Caco-2 (cell line): ENCODE measurements around the gene PPP1R3F. TPM values are rescaled to one million over a fixed set of nuclear protein-coding genes. Genes with fewer than 3 reads are reported as not detected.

ENCODE experiments used
- BruUV-seq: library from RNA; stranded (reverse); fragments of 400-500 nt; replicated peaks from 2 replicates; lab custom pipeline; 2021; lab: Mats Ljungman, UMichigan
- CTCF ChIA-PET: fragments of 300-600 bp; sonication (Branson Sonifier 250); formaldehyde crosslinking; loops from one replicate; lab custom pipeline; 2022; ENCODE audit warnings: antibody characterized with exemption; lab: Charles Lee
- POLR2A ChIA-PET: fragments of 300-600 bp; sonication (Branson Sonifier 250); formaldehyde crosslinking; loops from one replicate; lab custom pipeline; 2022; ENCODE audit warnings: antibody characterized with exemption; lab: Charles Lee
- DNase-seq, 2 experiments: peaks; one replicate each; pipeline versions ENCODE4 v3.0.0 to v3.0.0-alpha.2; 2020 to 2022
- H3K27me3 ChIP-seq: replicated peaks from 2 replicates; pipeline ENCODE4 v1.6.0; 2011; ENCODE audit warnings: low read length; ENCODE audit not compliant: control insufficient read depth, insufficient read depth
- H3K36me3 ChIP-seq: 2 replicates; pipeline ENCODE4 v1.5.1; 2011; ENCODE audit warnings: low read length; ENCODE audit not compliant: control insufficient read depth, insufficient read depth
- H3K4me1 ChIP-seq: fragments of 250-450 bp; sonication (Bioruptor Pico); 2 replicates; pipeline ENCODE4 v1.5.1; 2020; ENCODE audit warnings: mild to moderate bottlenecking
- H3K4me3 ChIP-seq: 2 replicates; pipeline ENCODE4 v1.5.1; 2011; ENCODE audit warnings: low read depth, mild to moderate bottlenecking, control low read depth, low read length
- H3K9me3 ChIP-seq: fragments of 250-450 bp; sonication (Bioruptor Pico); 2 replicates; pipeline ENCODE4 v1.5.1; 2020; ENCODE audit warnings: mild to moderate bottlenecking, moderate library complexity
- H3K27ac Mint-ChIP-seq: one replicate; pipeline ENCODE4 v1.8.0; 2022; ENCODE audit warnings: mixed read lengths; ENCODE audit not compliant: unreplicated experiment
- H3K27me3 Mint-ChIP-seq: one replicate; pipeline ENCODE4 v1.8.0; 2022; ENCODE audit warnings: mixed read lengths; ENCODE audit not compliant: insufficient read depth, unreplicated experiment
- H3K36me3 Mint-ChIP-seq: one replicate; pipeline ENCODE4 v1.8.0; 2022; ENCODE audit warnings: mild to moderate bottlenecking, mixed read lengths; ENCODE audit not compliant: insufficient read depth, unreplicated experiment
- H3K4me1 Mint-ChIP-seq: one replicate; pipeline ENCODE4 v1.8.0; 2022; ENCODE audit warnings: low read depth, mixed read lengths; ENCODE audit not compliant: unreplicated experiment
- H3K4me3 Mint-ChIP-seq: one replicate; pipeline ENCODE4 v1.8.0; 2022; ENCODE audit warnings: mild to moderate bottlenecking, moderate library complexity, mixed read lengths; ENCODE audit not compliant: unreplicated experiment
- H3K9me3 Mint-ChIP-seq: one replicate; pipeline ENCODE4 v1.8.0; 2022; ENCODE audit warnings: mixed read lengths; ENCODE audit not compliant: unreplicated experiment
- intact Hi-C: fragments of 100-400 bp; cut with micrococcal nuclease; formaldehyde crosslinking; loops from one replicate; pipeline ENCODE4 v1.10.0; 2022; ENCODE audit not compliant: unreplicated experiment
- total RNA-seq: library from RNA; stranded (reverse); gene quantifications from 2 replicates; pipeline ENCODE4 v1.2.3, GENCODE V29; 2022
- TF ChIP-seq, protein P1 (sequence below), 2 experiments: fragments of 200-600 bp in 1 of 2; IDR thresholded peaks; 1 replicate in 1 of 2; 2 replicates in 1 of 2; pipeline versions ENCODE4 v1.5.1 to v1.8.0; 2011 to 2022; ENCODE audit warnings: antibody characterized with exemption in 1 of 2, control low read depth in 1 of 2, inconsistent platforms in 1 of 2, low read depth in 1 of 2, low read length in 1 of 2, mild to moderate bottlenecking in 1 of 2, moderate library complexity in 1 of 2; ENCODE audit not compliant: insufficient read depth in 1 of 2, severe bottlenecking in 1 of 2, unreplicated experiment in 1 of 2

The PPP1R3F gene
- total RNA-seq, 1 experiment from 2014 or later, result 3.9 TPM

- Histone ChIP-seq H3K27me3 (no peaks in the 10 kb centered on the region), H3K4me3 (no peak overlapping the region), H3K4me1 (no peaks in the 10 kb centered on the region), H3K36me3 (no peaks in the 10 kb centered on the region), H3K9me3 (no peaks in the 10 kb centered on the region)
- Mint-ChIP-seq H3K4me1 (no peaks in the 10 kb centered on the region), H3K27me3 (no peaks in the 10 kb centered on the region), H3K4me3 (no peak overlapping the region), H3K9me3 (no peaks in the 10 kb centered on the region), H3K36me3 (peaks cover 4% of the 10 kb centered on the region), H3K27ac (no peak overlapping the region)
- ChIA-PET POLR2A (interaction anchor here (0.6 kb wide), 1 partner anchor 690 kb away, joined by 3 read pairs; no protein-coding TSS in a partner anchor), CTCF (no interaction called here)
- DNase-seq, result no peak
- intact Hi-C loops, result no loop called here
- BruUV-seq, result no TSS peak
- TF ChIP-seq, protein P1, sequence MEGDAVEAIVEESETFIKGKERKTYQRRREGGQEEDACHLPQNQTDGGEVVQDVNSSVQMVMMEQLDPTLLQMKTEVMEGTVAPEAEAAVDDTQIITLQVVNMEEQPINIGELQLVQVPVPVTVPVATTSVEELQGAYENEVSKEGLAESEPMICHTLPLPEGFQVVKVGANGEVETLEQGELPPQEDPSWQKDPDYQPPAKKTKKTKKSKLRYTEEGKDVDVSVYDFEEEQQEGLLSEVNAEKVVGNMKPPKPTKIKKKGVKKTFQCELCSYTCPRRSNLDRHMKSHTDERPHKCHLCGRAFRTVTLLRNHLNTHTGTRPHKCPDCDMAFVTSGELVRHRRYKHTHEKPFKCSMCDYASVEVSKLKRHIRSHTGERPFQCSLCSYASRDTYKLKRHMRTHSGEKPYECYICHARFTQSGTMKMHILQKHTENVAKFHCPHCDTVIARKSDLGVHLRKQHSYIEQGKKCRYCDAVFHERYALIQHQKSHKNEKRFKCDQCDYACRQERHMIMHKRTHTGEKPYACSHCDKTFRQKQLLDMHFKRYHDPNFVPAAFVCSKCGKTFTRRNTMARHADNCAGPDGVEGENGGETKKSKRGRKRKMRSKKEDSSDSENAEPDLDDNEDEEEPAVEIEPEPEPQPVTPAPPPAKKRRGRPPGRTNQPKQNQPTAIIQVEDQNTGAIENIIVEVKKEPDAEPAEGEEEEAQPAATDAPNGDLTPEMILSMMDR (IDR thresholded peaks at IDR 0.05; ENCODE audit: insufficient read depth in 1 of 2, low read depth in 1 of 2, low read length in 1 of 2, severe bottlenecking in 1 of 2, unreplicated experiment in 1 of 2), result no peak
These were observed 27.0 kb upstream of the PPP1R3F start for GRCh38 chrX:49242545-49243066.

DNA sequence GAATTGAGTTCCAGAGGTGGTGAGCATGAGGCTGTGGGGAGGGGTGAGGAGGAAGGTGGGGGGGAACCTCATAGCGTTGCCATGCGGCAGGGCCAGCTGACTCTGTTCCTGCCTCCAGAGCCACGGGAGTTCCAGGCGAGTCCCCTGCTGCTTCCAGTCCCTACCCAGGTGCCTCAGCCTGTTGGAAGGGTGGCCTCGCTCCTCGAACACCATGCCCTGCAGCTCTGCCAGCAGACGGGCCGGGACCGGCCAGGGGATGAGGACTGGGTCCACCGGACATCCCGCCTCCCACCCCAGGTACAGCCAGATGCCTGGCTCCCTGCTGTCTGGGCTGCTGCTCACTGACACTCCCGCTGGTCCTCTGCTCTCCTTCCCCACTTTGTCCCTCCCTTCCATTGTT, 26.4 kb upstream of the PPP1R3F start:
- CTCF ChIA-PET, result no interaction called here
- Histone ChIP-seq H3K27me3 (no peaks in the 10 kb centered on the region), H3K4me1 (no peaks in the 10 kb centered on the region), H3K36me3 (no peaks in the 10 kb centered on the region), H3K9me3 (no peaks in the 10 kb centered on the region), H3K4me3 (no peak overlapping the region)
- no peak overlapping the region for H3K4me3 Mint-ChIP-seq
- no peaks in the 10 kb centered on the region for H3K9me3 Mint-ChIP-seq
- intact Hi-C loops, result no loop called here
- H3K27ac Mint-ChIP-seq, result no peak overlapping the region
- no peaks in the 10 kb centered on the region for H3K4me1 Mint-ChIP-seq
- no peak for DNase-seq
- POLR2A ChIA-PET, result no interaction called here
- no peaks in the 10 kb centered on the region for H3K27me3 Mint-ChIP-seq
- peaks cover 4% of the 10 kb centered on the region for H3K36me3 Mint-ChIP-seq
- TF ChIP-seq, protein P1 (IDR thresholded peaks at IDR 0.05; ENCODE audit: insufficient read depth in 1 of 2, low read depth in 1 of 2, low read length in 1 of 2, severe bottlenecking in 1 of 2, unreplicated experiment in 1 of 2), result no peak
- no TSS peak for BruUV-seq

DNA sequence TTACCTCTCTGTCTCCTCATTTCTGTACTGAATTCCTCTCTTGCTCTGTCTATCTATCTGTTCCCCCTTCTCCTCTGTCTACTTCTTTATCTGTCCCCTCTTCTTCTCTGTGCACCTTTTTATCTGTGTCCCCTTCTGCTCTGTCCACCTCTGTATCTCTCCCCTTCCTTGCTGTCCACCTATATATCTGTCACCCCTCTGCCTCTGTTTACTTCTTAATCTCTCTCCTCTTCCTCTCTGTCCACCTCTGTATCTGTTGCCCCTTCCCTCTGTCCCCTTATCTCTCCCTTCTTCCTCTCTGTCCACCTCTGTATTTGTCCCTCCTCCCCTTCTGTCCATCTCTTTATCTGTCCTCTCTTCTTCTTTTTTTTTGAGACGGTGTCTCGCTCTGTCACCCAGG, 25.4 kb upstream of the PPP1R3F start:
- H3K36me3 ChIP-seq, result no peaks in the 10 kb centered on the region
- H3K4me3 Mint-ChIP-seq, result no peak overlapping the region
- no peaks in the 10 kb centered on the region for H3K4me1 ChIP-seq
- no peaks in the 10 kb centered on the region for H3K9me3 Mint-ChIP-seq
- no peaks in the 10 kb centered on the region for H3K27me3 ChIP-seq
- intact Hi-C loops, result no loop called here
- H3K4me3 ChIP-seq, result no peak overlapping the region
- no TSS peak for BruUV-seq
- ChIA-PET CTCF (no interaction called here), POLR2A (no interaction called here)
- H3K27ac Mint-ChIP-seq, result no peak overlapping the region
- peaks cover 4% of the 10 kb centered on the region for H3K36me3 Mint-ChIP-seq
- TF ChIP-seq, protein P1 (IDR thresholded peaks at IDR 0.05; ENCODE audit: insufficient read depth in 1 of 2, low read depth in 1 of 2, low read length in 1 of 2, severe bottlenecking in 1 of 2, unreplicated experiment in 1 of 2), result no peak
- DNase-seq, result no peak
- H3K27me3 Mint-ChIP-seq, result no peaks in the 10 kb centered on the region
- no peaks in the 10 kb centered on the region for H3K4me1 Mint-ChIP-seq
- no peaks in the 10 kb centered on the region for H3K9me3 ChIP-seq
